AG10803 (cell line): ENCODE measurements around the gene DTNB.

Source experiments
- DNase-seq: peaks from one replicate; pipeline ENCODE4 v3.0.0; 2010; ENCODE audit warnings: low read depth
- H3K4me3 ChIP-seq: 2 replicates; pipeline ENCODE4 v1.5.1; 2011; ENCODE audit warnings: mild to moderate bottlenecking, low read length, control low read depth
- CTCF ChIP-seq: conservative IDR thresholded peaks from 2 replicates; pipeline ENCODE4 v1.5.1; 2011; ENCODE audit warnings: mild to moderate bottlenecking, low read length, control low read depth, inconsistent platforms

Gene DTNB

DNA sequence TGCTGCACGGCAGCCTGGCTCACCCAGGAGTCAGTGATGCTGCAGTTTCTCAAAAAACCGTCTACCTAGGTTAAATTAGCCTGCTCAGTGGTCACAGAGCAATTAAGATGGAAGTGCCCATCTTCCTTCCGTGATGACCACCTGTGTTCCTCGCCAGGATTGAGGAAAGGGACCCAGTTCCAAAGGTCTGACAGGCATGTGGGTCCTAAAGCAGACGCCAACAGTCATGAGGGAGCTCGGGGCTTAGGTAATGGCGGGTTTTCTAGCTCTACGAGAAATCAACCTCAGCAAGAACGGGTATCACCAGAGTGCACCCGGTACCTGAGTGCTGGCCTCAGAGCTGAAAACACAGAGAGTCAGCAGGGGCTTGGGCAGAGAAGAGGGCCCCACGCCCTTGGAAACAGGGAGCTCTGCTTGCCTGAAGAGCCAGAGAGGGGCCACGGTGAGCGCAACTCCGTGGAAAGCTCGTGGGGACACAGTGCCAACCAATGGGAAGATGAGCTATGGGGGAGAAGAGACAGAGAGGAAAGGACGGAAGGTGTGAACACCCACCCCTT, 297.3 kb downstream of the DTNB start:
- no peak overlapping the region for H3K4me3 ChIP-seq
- DNase-seq = no peak
- no peak for TF ChIP-seq CTCF

DNA sequence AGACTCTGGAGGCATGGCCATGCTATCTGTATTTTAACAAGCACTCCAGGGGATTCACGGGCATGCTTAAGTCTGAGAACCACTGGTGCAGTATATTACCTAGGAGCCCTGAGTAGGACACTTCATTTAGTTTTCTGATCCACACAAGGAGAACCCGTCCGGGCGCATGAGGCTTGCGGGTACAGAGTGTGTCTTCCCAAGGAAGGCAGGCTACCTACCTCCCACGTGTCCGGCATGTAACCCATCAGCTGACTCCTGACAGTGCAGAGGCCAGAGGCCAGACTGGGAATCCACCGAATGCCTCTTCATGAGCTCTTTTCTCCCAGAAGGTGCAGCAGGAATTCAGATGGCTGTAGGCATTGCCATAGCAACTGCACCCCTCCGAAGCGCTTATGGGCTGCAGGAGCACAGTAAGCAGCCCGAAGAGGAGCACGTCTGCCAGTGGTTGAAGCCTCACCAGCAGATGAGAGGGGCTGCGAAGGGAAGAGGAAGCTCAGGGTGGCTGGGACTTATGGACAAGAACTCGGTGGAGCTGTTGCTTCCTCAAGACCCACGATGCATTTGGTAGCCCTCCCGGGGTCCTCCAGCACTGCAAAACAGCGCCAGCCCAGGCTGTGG, 297.9 kb downstream of the DTNB start:
- no peak for TF ChIP-seq CTCF
- no peak for DNase-seq
- no peak overlapping the region for H3K4me3 ChIP-seq

- no peak for DNase-seq
- no peak overlapping the region for H3K4me3 ChIP-seq
- no peak for TF ChIP-seq CTCF
Observed at GRCh38 chr2:25374827-25375226, 298.6 kb downstream of the DTNB start.

DNA sequence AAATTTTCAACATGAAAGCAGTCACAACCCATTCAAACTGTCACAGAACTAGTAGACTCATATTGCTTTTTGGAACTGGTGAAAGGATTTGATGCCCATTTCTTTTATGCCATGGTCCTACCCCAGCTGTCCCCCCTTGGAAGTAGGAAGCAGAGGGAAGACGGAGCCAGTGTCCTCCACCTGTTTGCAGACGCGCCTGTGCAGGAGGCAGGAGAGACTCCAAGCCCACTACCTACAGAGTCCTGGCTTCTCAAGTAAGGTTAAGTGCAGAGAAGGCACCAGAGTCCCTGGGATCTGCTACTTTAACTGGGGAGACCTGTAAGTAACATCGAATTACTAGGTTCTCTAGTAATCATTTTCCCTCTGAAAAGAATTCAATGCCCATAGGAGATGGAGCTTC, 299.0 kb downstream of the DTNB start:
- no peak overlapping the region for H3K4me3 ChIP-seq
- TF ChIP-seq CTCF = no peak
- no peak for DNase-seq

GRCh38 chr2:25373269-25373981, 300.0 kb downstream of the DTNB start:
- H3K4me3 ChIP-seq = no peak overlapping the region
- DNase-seq = no peak
- no peak for TF ChIP-seq CTCF

DNA sequence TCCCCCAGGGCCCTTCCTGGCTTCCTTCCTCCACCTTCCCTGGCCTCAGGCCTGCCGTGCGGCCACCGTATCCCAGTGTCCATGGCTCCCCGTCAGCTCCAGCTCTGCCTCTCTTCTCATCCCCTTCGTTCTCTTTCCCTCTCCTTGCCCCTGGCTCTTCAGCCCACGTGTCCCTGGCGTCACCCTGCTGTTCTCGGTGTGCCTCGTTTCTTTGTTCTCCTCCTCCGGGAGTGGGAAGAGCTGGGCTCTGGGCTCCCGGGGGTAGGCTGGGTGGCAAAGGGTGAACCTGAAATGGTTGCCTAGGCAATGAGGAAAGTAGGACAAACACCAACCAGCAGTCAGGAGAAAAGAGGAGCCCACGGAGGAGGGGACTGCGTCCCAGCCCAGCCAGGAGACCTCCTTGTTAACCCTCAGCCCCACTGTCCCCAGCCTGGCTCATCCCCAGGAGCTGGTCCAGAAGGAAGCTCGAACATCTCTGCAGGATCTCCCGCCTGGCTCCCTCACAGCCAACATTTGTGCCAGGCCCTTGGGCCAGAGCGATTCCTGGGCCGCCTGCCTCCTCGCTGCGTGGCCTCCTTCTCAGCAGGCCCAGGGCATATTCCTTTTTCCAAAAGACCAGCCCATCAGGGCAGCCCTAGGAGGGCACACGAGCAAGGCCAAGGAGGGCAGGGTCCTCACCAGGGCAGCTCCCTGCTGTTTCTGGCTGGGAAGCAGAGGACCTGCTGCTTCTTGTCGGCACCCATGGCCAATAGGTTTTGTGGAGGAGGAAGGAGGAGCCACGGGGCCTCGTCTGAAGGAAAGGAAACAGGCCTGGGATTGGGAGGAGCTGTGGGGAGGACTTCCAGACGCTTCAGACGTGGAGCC, 300.7 kb downstream of the DTNB start:
- DNase-seq = no peak
- TF ChIP-seq CTCF = no peak
- H3K4me3 ChIP-seq = no peak overlapping the region
